SH-SY5Y (cell line): ENCODE data around the gene CD44.

Experiments used
- GATA2 ChIP-seq: IDR thresholded peaks from 2 replicates; pipeline ENCODE4 v1.6.1; 2011; ENCODE audit warnings: mild to moderate bottlenecking, low read depth, low read length
- GATA3 ChIP-seq: IDR thresholded peaks from 2 replicates; pipeline ENCODE4 v1.6.1; 2011; ENCODE audit warnings: low read depth, mild to moderate bottlenecking, low read length, moderate library complexity

- no peak for TF ChIP-seq GATA2
- no peak for TF ChIP-seq GATA3
These were observed 85.0 kb downstream of the CD44 start for GRCh38 chr11:35223991-35224390.
